ENCODE results near the gene RAP2A.

RAP2A gene

GRCh38 chr13:97456047-97456446 lies 22.1 kb downstream of the RAP2A start:
- DNase-seq = no peak

- no peak for DNase-seq
Observed at GRCh38 chr13:97459215-97459777, 25.3 kb downstream of the RAP2A start.

- DNase-seq = no peak
Observed at GRCh38 chr13:97460004-97460775, 26.2 kb downstream of the RAP2A start.

GRCh38 chr13:97460853-97461252 lies 26.9 kb downstream of the RAP2A start:
- no peak for DNase-seq

- no peak for DNase-seq
Observed at GRCh38 chr13:97464561-97464960, 30.6 kb downstream of the RAP2A start.

GRCh38 chr13:97466722-97467121 lies 32.8 kb downstream of the RAP2A start:
- DNase-seq = no peak

GRCh38 chr13:97468331-97468730 lies 34.4 kb downstream of the RAP2A start:
- DNase-seq = no peak

GRCh38 chr13:97471711-97472110 lies 37.7 kb downstream of the RAP2A start:
- DNase-seq = no peak

GRCh38 chr13:97474349-97474980 lies 40.5 kb downstream of the RAP2A start:
- no peak for DNase-seq

- DNase-seq = no peak
Observed at GRCh38 chr13:97475011-97475410, 41.0 kb downstream of the RAP2A start.

GRCh38 chr13:97477844-97478243 lies 43.9 kb downstream of the RAP2A start:
- no peak for DNase-seq

- DNase-seq = no peak
Observed at GRCh38 chr13:97478247-97478646, 44.3 kb downstream of the RAP2A start.

GRCh38 chr13:97483465-97483864 lies 49.5 kb downstream of the RAP2A start:
- no peak for DNase-seq

- DNase-seq = no peak
Observed at GRCh38 chr13:97484301-97484700, 50.3 kb downstream of the RAP2A start.

GRCh38 chr13:97485320-97485719 lies 51.4 kb downstream of the RAP2A start:
- no peak for DNase-seq

- no peak for DNase-seq
Observed at GRCh38 chr13:97490702-97491307, 56.8 kb downstream of the RAP2A start.

GRCh38 chr13:97491452-97491851 lies 57.5 kb downstream of the RAP2A start:
- DNase-seq = no peak

GRCh38 chr13:97492257-97492656 lies 58.3 kb downstream of the RAP2A start:
- no peak for DNase-seq

GRCh38 chr13:97492684-97493371 lies 58.9 kb downstream of the RAP2A start:
- no peak for DNase-seq

- no peak for DNase-seq
Observed at GRCh38 chr13:97493456-97493855, 59.5 kb downstream of the RAP2A start.

- no peak for DNase-seq
Observed at GRCh38 chr13:97495678-97496077, 61.7 kb downstream of the RAP2A start.

- no peak for DNase-seq
Observed at GRCh38 chr13:97496511-97496910, 62.5 kb downstream of the RAP2A start.

GRCh38 chr13:97497400-97497799 lies 63.4 kb downstream of the RAP2A start:
- DNase-seq = no peak
